ENCODE data around the gene ISLR2.

Gene ISLR2

DNA sequence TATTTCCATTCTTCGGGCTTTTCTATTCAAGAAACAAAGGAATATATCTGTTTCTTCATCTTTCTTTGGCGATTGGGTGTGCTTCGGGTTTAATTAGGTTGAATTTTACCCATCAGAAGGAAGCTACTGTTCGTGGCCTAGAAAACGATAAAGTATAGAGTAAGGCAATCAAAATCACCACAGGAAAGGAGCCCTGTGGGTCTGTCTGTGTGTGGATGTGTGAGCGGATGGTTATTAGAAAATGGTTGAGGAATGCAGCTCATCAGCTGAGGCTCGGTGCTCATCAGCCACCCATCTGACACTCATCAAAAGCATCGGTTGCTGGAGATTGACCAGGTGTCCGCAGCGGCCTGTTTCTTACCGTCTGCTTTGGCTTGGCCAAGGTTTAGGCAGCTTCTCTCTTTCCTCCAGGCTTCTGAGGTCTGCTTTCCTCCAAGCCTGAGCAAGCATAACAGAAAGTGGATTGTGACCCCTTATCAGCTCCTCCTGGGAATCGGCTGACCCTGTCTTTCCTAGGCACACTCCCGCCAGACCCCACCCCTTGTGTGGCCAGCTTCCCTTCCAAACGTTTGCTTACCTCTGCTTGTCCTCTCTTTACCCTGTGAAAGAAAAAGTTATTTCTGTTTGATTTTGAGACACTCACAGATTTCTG is 25.5 kb downstream of the ISLR2 start:
- no peak overlapping the region for H3K4me3 ChIP-seq (ENCODE audit: low read depth, low read length)
- DNase-seq (ENCODE audit: low read depth), result no peak
- TF ChIP-seq POLR2A (IDR thresholded peaks at IDR 0.05; ENCODE audit: extremely low read depth, insufficient read length) (no peak), MYC (IDR thresholded peaks at IDR 0.05; ENCODE audit: low read depth, low read length) (no peak)
- TF ChIP-seq, protein P1, sequence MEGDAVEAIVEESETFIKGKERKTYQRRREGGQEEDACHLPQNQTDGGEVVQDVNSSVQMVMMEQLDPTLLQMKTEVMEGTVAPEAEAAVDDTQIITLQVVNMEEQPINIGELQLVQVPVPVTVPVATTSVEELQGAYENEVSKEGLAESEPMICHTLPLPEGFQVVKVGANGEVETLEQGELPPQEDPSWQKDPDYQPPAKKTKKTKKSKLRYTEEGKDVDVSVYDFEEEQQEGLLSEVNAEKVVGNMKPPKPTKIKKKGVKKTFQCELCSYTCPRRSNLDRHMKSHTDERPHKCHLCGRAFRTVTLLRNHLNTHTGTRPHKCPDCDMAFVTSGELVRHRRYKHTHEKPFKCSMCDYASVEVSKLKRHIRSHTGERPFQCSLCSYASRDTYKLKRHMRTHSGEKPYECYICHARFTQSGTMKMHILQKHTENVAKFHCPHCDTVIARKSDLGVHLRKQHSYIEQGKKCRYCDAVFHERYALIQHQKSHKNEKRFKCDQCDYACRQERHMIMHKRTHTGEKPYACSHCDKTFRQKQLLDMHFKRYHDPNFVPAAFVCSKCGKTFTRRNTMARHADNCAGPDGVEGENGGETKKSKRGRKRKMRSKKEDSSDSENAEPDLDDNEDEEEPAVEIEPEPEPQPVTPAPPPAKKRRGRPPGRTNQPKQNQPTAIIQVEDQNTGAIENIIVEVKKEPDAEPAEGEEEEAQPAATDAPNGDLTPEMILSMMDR (IDR thresholded peaks at IDR 0.05; ENCODE audit: low read depth, low read length), result no peak
- TF ChIP-seq, protein P2, sequence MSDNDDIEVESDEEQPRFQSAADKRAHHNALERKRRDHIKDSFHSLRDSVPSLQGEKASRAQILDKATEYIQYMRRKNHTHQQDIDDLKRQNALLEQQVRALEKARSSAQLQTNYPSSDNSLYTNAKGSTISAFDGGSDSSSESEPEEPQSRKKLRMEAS (IDR thresholded peaks at IDR 0.05; ENCODE audit: low read depth, low read length), result no peak

DNA sequence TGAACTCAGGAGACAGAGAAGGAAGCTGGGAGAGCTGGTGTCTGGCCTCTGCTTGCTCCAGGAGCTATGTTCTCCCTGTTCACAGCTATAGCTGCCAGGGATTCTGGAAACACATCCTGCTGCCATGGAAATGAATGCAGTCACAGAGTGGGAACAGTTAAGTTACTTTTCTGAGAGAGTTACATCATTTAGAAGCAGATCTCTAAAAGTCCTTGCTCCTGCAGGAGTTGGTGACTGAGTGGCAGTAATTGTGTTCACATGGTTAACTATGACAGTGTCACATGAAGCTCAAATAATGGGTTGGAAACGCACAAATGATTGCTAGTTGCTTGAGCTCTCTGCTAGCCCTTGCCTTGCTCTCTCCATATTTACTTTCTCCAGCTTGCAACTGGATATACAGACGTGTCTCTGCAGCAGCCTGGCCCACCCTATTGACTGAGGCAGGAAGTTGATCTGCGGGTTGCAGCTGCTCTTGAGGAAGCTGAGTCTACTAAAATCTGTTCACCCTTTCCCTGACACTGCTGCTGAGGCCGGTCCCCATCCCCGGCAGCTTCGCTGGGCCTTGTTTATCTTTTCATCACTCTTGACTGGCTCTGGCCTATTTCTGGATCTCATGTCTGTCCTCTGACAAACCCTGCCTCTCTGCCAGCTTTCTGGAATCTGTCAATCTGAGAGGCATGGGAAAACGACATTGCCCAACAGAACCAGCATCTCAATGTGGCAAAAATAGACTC is 26.5 kb downstream of the ISLR2 start:
- TF ChIP-seq, protein P2 (IDR thresholded peaks at IDR 0.05; ENCODE audit: low read depth, low read length), result no peak
- no peak for TF ChIP-seq POLR2A (IDR thresholded peaks at IDR 0.05; ENCODE audit: extremely low read depth, insufficient read length)
- TF ChIP-seq, protein P1 (IDR thresholded peaks at IDR 0.05; ENCODE audit: low read depth, low read length), result no peak
- no peak for TF ChIP-seq MYC (IDR thresholded peaks at IDR 0.05; ENCODE audit: low read depth, low read length)
- DNase-seq (ENCODE audit: low read depth), result no peak

DNA sequence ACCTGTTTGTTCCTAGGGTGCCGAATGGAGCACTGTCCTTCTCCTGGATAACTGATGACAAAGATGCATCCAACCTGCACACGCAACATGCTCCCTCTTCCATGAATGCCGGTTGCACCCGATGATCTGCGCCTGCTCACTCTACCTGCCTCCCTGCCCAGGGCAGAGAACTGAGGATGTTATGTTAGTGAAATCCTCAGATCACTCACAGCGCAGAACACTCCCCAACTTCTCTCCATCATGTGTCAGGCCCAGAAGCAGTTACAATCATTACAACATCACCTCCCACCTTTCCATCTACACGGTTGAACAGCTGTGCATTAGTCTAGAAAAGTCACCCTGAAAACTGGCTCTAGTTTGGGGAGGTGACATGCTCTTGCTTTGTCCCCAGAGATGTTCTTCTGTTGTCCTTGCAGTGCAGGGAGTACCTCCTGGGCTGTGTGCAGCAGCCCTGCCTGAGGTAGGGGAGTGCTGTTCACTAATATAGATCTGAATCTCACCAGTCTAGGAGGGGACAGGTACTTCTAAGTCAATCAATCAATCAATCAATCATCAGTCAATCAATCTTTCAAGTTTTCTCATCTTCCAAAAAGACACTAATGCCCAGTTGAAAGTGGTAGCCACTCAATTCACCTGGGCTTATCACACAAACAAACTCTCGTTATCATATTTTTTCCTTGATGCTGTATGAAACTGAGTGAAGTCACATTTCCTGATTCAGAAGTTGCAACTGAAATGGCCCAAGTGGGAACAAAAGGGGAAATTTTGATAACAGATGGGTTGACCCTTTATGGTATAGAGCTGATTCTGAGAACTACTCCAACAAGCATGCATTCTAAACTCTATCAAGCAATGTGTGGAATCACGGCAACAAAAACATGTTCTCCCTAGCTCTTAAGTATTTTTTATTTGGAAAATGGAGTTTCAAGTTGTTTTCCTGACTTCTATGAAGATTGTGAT is 27.8 kb downstream of the ISLR2 start:
- DNase-seq (ENCODE audit: low read depth), result no peak
- TF ChIP-seq, protein P2 (IDR thresholded peaks at IDR 0.05; ENCODE audit: low read depth, low read length), result no peak
- TF ChIP-seq POLR2A (IDR thresholded peaks at IDR 0.05; ENCODE audit: extremely low read depth, insufficient read length), result no peak
- no peak for TF ChIP-seq MYC (IDR thresholded peaks at IDR 0.05; ENCODE audit: low read depth, low read length)
- TF ChIP-seq, protein P1 (IDR thresholded peaks at IDR 0.05; ENCODE audit: low read depth, low read length), result no peak
- H3K4me3 ChIP-seq (ENCODE audit: low read depth, low read length), result no peak overlapping the region

More for the DNA sequence above, 26.5 kb downstream of the ISLR2 start:
- H3K4me3 ChIP-seq (ENCODE audit: low read depth, low read length), result no peak overlapping the region

DNA sequence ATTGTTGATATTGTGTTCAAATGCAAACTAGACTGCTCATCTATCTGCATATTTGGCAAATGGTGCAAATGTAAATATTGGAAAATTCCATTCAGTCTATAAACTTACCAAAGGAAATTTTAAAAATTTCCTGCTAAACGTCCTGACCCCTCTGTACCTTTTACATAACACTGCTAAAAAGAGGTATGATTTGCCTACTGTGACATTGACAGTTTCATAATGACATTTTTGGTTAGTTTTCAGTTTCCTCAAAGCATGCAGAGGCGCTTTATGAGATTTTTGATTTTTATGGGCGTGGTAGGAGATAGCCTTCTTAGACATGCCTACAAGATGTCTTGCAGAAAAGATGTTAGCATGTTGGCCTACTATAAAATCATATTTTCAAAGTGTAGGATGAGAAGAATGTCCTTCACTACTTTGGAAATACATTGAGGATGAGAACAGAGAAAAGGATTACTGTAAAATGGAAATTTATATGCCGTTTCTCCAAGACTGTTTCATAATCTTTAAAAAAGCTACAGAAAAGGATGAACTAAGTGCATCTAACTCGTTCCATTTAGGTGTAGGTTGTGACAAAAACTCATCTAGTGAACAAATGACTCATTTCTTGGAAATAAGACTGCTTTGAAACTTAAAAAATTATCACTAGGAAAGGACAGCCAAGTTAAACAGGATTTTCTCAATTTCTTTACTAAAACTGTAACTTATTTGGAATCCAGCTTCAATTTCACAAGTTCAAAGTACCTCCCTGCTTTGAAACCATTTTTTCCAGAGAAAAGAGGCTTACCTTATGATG is 28.7 kb downstream of the ISLR2 start:
- no peak overlapping the region for H3K4me3 ChIP-seq (ENCODE audit: low read depth, low read length)
- DNase-seq (ENCODE audit: low read depth), result no peak

More for the DNA sequence above, 28.7 kb downstream of the ISLR2 start:
- TF ChIP-seq MYC (IDR thresholded peaks at IDR 0.05; ENCODE audit: low read depth, low read length) (no peak), POLR2A (IDR thresholded peaks at IDR 0.05; ENCODE audit: extremely low read depth, insufficient read length) (no peak)
- TF ChIP-seq, protein P1 (IDR thresholded peaks at IDR 0.05; ENCODE audit: low read depth, low read length), result no peak
- TF ChIP-seq, protein P2 (IDR thresholded peaks at IDR 0.05; ENCODE audit: low read depth, low read length), result no peak

Measured in NB4 (cell line).